HepG2 (cell line): ENCODE data around the gene CLDN7. TPM values are rescaled to one million over a fixed set of nuclear protein-coding genes. Genes with fewer than 3 reads are reported as not detected.

Source experiments
- AHDC1 ChIP-seq: sonication (generic); formaldehyde crosslinking; IDR thresholded peaks from 2 replicates; pipeline ENCODE4 v1.5.1; 2020; ENCODE audit warnings: mild to moderate bottlenecking, missing genetic modification reagents, borderline replicate concordance
- CREM ChIP-seq, 2 experiments: sonication (generic) in 1 of 2; formaldehyde crosslinking in 1 of 2; IDR thresholded peaks; 2 replicates each; pipeline versions ENCODE4 v1.4.0 to v1.6.1; 2016 to 2020; ENCODE audit warnings: antibody characterized with exemption in 1 of 2, mild to moderate bottlenecking in 1 of 2, missing genetic modification reagents in 1 of 2
- EP300 ChIP-seq, 3 experiments: sonication (generic) in 1 of 3; formaldehyde crosslinking in 1 of 3; IDR thresholded peaks; 2 replicates each; pipeline versions ENCODE4 v1.5.1 to v1.6.1; 2011 to 2020; ENCODE audit warnings: low read depth in 2 of 3, low read length in 2 of 3, borderline replicate concordance in 1 of 3, improper control_type of control experiment in 1 of 3, mild to moderate bottlenecking in 1 of 3, missing genetic modification reagents in 1 of 3, moderate library complexity in 1 of 3
- EZH2 ChIP-seq: conservative IDR thresholded peaks from 2 replicates; pipeline ENCODE4 v1.6.1; 2012; ENCODE audit warnings: mild to moderate bottlenecking, low read depth, low read length, moderate library complexity
- FOSL1 ChIP-seq: sonication (generic); formaldehyde crosslinking; IDR thresholded peaks from 2 replicates; pipeline ENCODE4 v1.9.0; 2021; ENCODE audit warnings: missing genetic modification reagents, borderline replicate concordance
- GLI4 ChIP-seq: sonication (generic); formaldehyde crosslinking; IDR thresholded peaks from 2 replicates; pipeline ENCODE4 v1.5.1; 2020; ENCODE audit warnings: missing genetic modification reagents, mild to moderate bottlenecking, moderate library complexity, borderline replicate concordance
- HOXA3 ChIP-seq: sonication (generic); formaldehyde crosslinking; IDR thresholded peaks from 2 replicates; pipeline ENCODE4 v1.5.0; 2020; ENCODE audit warnings: missing genetic modification reagents
- LRRFIP1 ChIP-seq: sonication (generic); formaldehyde crosslinking; conservative IDR thresholded peaks from 2 replicates; pipeline ENCODE4 v1.4.0; 2020; ENCODE audit warnings: missing genetic modification reagents
- NBN ChIP-seq: fragments of 450-650 bp; conservative IDR thresholded peaks from 2 replicates; pipeline ENCODE4 v1.6.1; 2017
- PITX1 ChIP-seq: sonication (generic); formaldehyde crosslinking; IDR thresholded peaks from 2 replicates; pipeline ENCODE4 v1.5.1; 2020; ENCODE audit warnings: mild to moderate bottlenecking, missing genetic modification reagents
- SALL1 ChIP-seq: sonication (generic); formaldehyde crosslinking; IDR thresholded peaks from 2 replicates; pipeline ENCODE4 v1.8.0; 2022; ENCODE audit warnings: mild to moderate bottlenecking, missing genetic modification reagents
- STAT5B ChIP-seq: sonication (generic); formaldehyde crosslinking; IDR thresholded peaks from 2 replicates; pipeline ENCODE4 v1.4.0; 2020; ENCODE audit warnings: missing genetic modification reagents
- TCF7L2 ChIP-seq: IDR thresholded peaks from 2 replicates; pipeline ENCODE4 v1.6.1; 2011; ENCODE audit warnings: mild to moderate bottlenecking, low read depth, low read length, moderate library complexity
- TGIF2 ChIP-seq: IDR thresholded peaks from 2 replicates; pipeline ENCODE4 v1.6.1; 2016; ENCODE audit warnings: control low read depth, missing compliant biosample characterization
- XBP1 ChIP-seq: sonication (generic); formaldehyde crosslinking; IDR thresholded peaks from 2 replicates; pipeline ENCODE4 v1.5.0; 2020; ENCODE audit warnings: missing genetic modification reagents
- ZBTB14 ChIP-seq: sonication (generic); formaldehyde crosslinking; IDR thresholded peaks from 2 replicates; pipeline ENCODE4 v1.4.0; 2020; ENCODE audit warnings: missing genetic modification reagents
- ZNF432 ChIP-seq: sonication (generic); formaldehyde crosslinking; IDR thresholded peaks from 2 replicates; pipeline ENCODE4 v1.5.0; 2020; ENCODE audit warnings: missing genetic modification reagents, mild to moderate bottlenecking, borderline replicate concordance
- ZNF562 ChIP-seq: sonication (generic); formaldehyde crosslinking; IDR thresholded peaks from 2 replicates; pipeline ENCODE4 v1.8.0; 2022; ENCODE audit warnings: missing genetic modification reagents, borderline replicate concordance
- ZNF563 ChIP-seq: sonication (generic); formaldehyde crosslinking; IDR thresholded peaks from 2 replicates; pipeline ENCODE4 v1.8.0; 2022; ENCODE audit warnings: mild to moderate bottlenecking, moderate library complexity, missing genetic modification reagents
- ZNF678 ChIP-seq: sonication (generic); formaldehyde crosslinking; IDR thresholded peaks from 2 replicates; pipeline ENCODE4 v1.4.0; 2020; ENCODE audit warnings: mild to moderate bottlenecking, missing genetic modification reagents
- polyA plus RNA-seq, 8 experiments: library from polyadenylated mRNA; depleted of rRNA in 3 of 8; stranded (reverse) in 7 of 8; unstranded in 1 of 8; fragments of >200 nt; fragmentation: Illumina TruSeq in 4 of 8; extraction: Trizol in 4 of 8; gene quantifications; 2 replicates each; pipeline versions ENCODE4 v1.2.1 to v1.2.3, GENCODE V29; 2011 to 2016; ENCODE audit warnings: low read depth in 4 of 8, missing spikeins in 1 of 8, mixed read lengths in 1 of 8; ENCODE audit not compliant: insufficient read depth in 1 of 8
- total RNA-seq, 5 experiments: library from RNA; depleted of rRNA; stranded (reverse); fragments of >200 nt; fragmentation: Illumina TruSeq; extraction: Trizol; gene quantifications; 2 replicates each; pipeline ENCODE4 v1.2.3, GENCODE V29; 2016; ENCODE audit warnings: low read depth in 1 of 5

CLDN7 gene
- total and polyA plus RNA-seq, 2 of the 13 experiments (the other 11 are each of a cell fraction or from before 2014, with no cell fraction given), result not detected

GRCh38 chr17:7258731-7259554 is 3.3 kb downstream of the CLDN7 start (continued):
- 0 out of 2 replicates have a peak, but pooled peaks have one; percentile 51 for TF ChIP-seq TGIF2 (CRISPR knock-in tag)
- TF ChIP-seq XBP1 (CRISPR knock-in tag), result no peak
- TF ChIP-seq ZNF432 (CRISPR knock-in tag), result no peak
- peak; percentile 61; the same call in 1 of the 2 replicates for TF ChIP-seq CREM (IDR thresholded peaks at IDR 0.05)
- TF ChIP-seq CREM (CRISPR knock-in tag; IDR thresholded peaks at IDR 0.05), result no peak
- no peak for TF ChIP-seq EZH2
- TF ChIP-seq AHDC1 (CRISPR knock-in tag), result no peak
- no peak for TF ChIP-seq ZNF678 (CRISPR knock-in tag)
- TF ChIP-seq HOXA3 (CRISPR knock-in tag), result peak; percentile 48; the same call in 1 of the 2 replicates
- TF ChIP-seq FOSL1 (CRISPR knock-in tag), result no peak
- TF ChIP-seq ZBTB14 (CRISPR knock-in tag), result no peak
- TF ChIP-seq STAT5B, result no peak
- peak; percentile 11 to 42; a peak in 1 of 4 replicates for TF ChIP-seq EP300 (IDR thresholded peaks at IDR 0.05; ENCODE audit: low read depth in 2 of 2, low read length in 2 of 2)
- TF ChIP-seq EP300 (CRISPR knock-in tag; IDR thresholded peaks at IDR 0.05; ENCODE audit: borderline replicate concordance), result no peak
- TF ChIP-seq LRRFIP1 (CRISPR knock-in tag), result no peak
- TF ChIP-seq PITX1 (CRISPR knock-in tag), result peak; percentile 69; the same call in 1 of the 2 replicates
- TF ChIP-seq SALL1 (CRISPR knock-in tag), result peak; percentile 78
- TF ChIP-seq ZNF562 (CRISPR knock-in tag), result no peak
- no peak for TF ChIP-seq NBN
- TF ChIP-seq TCF7L2, result no peak
- TF ChIP-seq ZNF563 (CRISPR knock-in tag), result no peak
- 0 out of 2 replicates have a peak, but pooled peaks have one; percentile 37 for TF ChIP-seq GLI4 (CRISPR knock-in tag)
